UCSD-AML1 (cell line): ENCODE data around the gene DLX2.

Source experiments
- DNase-seq: peaks from one replicate; lab custom pipeline; 2025; ENCODE audit not compliant: unreplicated experiment; lab: John Stamatoyannopoulos, UW

The DLX2 gene

GRCh38 chr2:172094294-172095145, 8.2 kb downstream of the DLX2 start:
- DNase-seq = no peak

- no peak for DNase-seq
Measured at GRCh38 chr2:172093416-172094293, 9.0 kb downstream of the DLX2 start.

GRCh38 chr2:172092716-172093415, 9.8 kb downstream of the DLX2 start:
- DNase-seq = no peak

DNA sequence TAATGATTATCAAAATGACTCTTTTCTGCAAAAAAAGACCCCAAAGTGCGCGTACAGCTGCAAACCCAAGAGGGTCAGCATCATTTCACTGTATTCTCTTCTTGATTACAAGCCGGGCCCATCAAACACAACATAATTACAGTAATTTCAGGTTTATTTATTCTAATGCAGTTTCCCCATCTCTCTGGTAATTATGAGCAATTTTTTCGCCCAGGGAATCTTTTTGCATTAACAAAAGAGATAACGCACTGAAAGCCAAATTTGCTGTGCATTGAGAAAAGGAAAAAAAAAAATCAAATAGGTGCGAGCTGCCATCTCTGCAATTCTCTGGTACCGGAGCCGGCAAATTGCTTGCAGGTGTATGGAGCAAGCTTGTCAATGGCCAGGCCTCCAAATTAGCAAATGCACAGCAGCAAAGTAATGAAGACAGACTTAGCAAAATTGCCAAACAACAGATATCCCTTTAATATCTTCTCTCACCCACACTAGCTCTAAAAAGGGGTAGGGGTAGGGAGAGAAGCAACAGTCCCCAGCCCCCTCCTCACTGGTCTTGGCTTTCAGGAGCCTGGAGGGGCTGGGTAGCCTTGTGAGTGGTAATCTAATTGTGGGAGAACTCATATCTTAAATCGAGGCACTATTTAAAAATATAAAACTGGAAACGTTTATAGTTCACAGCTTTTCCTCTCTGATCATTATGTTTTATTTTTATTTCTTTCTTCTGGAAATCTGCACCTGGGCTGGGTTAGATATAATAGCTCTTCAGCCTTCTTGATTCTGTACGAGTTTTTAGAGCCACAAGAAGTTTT, 10.7 kb downstream of the DLX2 start:
- no peak for DNase-seq

GRCh38 chr2:172091000-172091641, 11.6 kb downstream of the DLX2 start:
- DNase-seq = no peak

GRCh38 chr2:172090044-172090961, 12.4 kb downstream of the DLX2 start:
- DNase-seq = no peak

DNA sequence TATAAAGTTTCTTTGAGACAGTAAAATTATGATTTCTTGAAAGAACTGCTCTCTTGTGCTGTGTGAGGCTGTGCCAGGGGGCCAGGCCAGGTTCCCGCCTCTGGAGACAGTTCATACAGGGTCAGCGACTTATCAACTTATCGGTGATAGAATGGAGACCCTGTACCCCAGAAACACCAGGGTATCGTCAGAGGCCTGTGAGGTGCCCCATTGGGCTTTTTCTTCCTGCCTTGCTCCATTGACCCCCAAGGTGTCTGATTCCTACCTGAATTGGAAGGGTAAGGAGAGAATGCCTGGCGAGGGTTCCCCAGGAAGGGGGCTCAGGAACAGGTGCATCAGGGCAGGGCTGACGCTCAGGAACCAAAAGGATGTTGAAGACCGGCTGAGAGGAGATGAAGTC, 13.1 kb downstream of the DLX2 start:
- DNase-seq = no peak

- DNase-seq = no peak
Measured at GRCh38 chr2:172089005-172089504, 13.6 kb downstream of the DLX2 start.

- no peak for DNase-seq
Measured at GRCh38 chr2:172088245-172089004, 14.3 kb downstream of the DLX2 start.

DNA sequence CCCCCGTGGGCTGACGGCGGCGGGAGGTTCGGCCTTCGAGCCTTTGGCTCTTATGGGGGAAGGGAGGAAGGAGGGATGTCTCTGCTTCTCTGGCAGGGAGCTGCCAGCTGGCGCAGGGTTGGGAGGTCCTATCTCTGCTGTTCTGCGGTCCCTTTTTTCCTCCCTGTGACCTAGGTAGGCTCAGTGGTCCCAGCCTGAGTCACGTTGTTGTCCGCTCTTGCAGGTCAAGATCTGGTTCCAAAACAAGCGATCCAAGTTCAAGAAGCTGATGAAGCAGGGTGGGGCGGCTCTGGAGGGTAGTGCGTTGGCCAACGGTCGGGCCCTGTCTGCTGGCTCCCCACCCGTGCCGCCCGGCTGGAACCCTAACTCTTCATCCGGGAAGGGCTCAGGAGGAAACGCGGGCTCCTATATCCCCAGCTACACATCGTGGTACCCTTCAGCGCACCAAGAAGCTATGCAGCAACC, 14.9 kb downstream of the DLX2 start:
- DNase-seq = no peak

- no peak for DNase-seq
Measured at GRCh38 chr2:172087207-172087779, 15.4 kb downstream of the DLX2 start.

DNA sequence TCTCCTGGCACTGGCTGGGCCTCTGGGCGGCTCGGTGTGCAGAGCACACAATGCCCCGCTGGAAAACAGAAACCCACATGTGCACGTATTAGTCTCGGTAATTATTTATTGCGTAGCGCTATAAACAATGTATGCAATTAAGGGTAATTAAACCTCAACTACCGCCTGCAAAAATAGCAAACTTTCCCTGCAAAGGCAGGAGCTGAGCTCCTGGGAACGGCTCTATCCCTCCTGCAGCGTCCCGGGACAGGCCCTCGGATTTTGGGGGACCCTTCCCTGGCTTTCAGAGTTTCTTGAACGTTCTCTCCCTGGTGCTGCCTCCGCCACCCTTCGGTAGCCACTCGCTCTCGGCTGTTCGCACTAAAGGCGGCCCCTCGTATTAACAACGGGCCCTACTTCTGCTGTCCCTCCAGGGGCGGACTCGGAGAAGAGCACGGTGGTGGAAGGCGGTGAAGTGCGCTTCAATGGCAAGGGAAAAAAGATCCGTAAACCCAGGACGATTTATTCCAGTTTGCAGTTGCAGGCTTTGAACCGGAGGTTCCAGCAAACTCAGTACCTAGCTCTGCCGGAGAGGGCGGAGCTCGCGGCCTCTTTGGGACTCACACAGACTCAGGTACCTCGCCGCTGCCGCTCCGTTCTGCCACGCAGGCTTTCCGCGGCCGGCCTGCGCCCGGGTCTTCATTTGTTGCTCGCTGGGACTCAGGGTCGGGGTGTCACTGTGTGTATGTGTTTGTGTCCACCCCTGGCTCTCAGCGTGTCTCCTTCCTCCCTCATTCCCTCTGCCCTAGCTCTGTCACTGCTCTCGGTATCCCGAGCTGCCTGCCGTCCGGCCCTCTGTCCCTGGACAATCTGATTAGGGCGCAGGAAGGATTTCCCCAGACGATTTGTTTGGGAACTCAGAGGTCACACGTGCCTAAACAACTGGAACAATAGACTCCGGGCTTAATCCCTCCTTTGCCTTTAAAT, 16.2 kb downstream of the DLX2 start:
- DNase-seq = no peak

DNA sequence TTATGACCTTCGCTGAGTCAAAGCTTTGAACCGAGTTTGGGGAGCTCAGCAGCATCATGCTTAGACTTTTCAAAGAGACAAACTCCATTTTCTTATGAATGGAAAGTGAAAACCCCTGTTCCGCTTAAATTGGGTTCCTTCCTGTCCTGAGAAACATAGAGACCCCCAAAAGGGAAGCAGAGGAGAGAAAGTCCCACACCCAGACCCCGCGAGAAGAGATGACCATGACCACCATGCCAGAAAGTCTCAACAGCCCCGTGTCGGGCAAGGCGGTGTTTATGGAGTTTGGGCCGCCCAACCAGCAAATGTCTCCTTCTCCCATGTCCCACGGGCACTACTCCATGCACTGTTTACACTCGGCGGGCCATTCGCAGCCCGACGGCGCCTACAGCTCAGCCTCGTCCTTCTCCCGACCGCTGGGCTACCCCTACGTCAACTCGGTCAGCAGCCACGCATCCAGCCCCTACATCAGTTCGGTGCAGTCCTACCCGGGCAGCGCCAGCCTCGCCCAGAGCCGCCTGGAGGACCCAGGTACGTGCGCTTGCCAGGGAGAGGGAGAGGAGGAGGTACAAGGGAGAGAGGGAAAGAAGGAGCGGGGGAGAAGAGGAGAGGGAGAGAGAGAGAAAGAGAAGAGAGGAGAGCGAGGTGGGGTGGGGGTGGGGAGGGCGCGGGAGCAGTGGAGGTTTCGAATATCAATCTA, 17.1 kb downstream of the DLX2 start, which contains the start of gene DLX1:
TSS of gene DLX1 (plus strand) at position 48 of the 700 bp plus-strand sequence. CDS start at position 219, 171 bp downstream.
- DNase-seq = no peak

DNA sequence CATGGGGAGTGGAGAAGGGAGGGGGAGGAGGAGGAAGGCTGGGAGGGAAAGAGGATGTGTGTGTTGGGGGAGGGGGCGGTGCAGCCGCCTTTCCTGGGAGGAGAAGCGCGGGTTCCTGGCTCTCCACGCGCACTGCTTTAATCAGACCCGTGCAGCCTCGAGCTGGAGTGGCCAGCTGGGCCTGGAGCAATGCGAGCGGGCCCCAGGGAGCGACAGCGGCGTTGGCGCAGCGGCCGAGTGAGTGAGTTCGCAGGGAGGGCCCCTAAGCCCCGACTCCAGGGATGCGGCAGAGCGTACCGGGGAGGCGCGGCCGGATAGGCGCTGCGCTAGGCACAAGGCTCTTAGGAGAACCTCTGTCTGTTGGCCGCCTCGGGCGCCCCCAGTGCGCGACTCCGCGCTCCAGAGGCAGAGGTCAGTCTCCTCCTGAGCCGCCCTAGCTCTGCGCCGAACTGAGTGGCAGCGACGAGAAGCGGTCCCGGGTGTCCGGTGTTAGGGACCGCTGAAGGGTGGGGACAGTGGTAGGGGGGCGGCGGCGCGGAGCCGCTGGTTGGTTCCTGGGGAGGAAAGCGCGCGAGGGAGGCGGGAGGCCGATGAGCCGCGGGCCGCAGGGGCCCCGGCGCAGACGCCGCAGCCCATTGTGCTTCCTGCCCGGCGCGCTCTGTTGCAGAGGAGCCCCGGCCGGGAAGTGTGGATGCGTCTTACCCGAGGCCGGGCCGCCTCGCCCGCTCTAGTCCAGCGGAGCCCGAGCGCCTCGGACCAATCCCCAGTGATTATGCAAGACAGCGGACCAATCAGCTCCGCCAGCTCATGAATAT, 17.8 kb downstream of the DLX2 start:
- DNase-seq = peak; percentile 89

DNA sequence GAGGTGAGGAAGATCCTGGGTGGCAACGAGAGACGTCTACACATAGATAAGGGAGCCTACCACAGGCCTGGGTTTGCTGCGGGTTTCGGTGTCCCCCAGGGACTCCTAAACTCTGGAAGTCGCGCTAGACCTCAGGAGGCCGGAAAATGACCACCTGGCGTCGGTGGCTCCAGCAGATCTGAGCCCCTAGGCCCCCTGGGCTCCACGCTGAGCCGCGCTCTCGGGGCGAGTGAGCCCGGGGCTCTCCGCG, 18.4 kb downstream of the DLX2 start:
- DNase-seq = no peak
